Thyroid gland (tissue), 4 donors: ENCODE data around the gene ARTN.

ENCODE experiments used
- POLR2A ChIP-seq, 2 donors: fragments of 450-650 bp; IDR thresholded peaks; one replicate each; pipeline ENCODE4 v1.6.1; 2017; ENCODE audit warnings: antibody characterized with exemption in 2 of 2, mild to moderate bottlenecking in 2 of 2, moderate library complexity in 1 of 2
- TF ChIP-seq, protein P1 (sequence below), 6 experiments: fragments of 200-600 bp in 3 of 6; fragments of 450-650 bp in 3 of 6; sonication (generic) in 3 of 6; IDR thresholded peaks; one replicate each; pipeline ENCODE4 v1.5.1; 2016 to 2019; ENCODE audit warnings: antibody characterized with exemption in 6 of 6, mild to moderate bottlenecking in 2 of 6, inconsistent platforms in 1 of 6, moderate library complexity in 1 of 6

- TF ChIP-seq, protein P1, sequence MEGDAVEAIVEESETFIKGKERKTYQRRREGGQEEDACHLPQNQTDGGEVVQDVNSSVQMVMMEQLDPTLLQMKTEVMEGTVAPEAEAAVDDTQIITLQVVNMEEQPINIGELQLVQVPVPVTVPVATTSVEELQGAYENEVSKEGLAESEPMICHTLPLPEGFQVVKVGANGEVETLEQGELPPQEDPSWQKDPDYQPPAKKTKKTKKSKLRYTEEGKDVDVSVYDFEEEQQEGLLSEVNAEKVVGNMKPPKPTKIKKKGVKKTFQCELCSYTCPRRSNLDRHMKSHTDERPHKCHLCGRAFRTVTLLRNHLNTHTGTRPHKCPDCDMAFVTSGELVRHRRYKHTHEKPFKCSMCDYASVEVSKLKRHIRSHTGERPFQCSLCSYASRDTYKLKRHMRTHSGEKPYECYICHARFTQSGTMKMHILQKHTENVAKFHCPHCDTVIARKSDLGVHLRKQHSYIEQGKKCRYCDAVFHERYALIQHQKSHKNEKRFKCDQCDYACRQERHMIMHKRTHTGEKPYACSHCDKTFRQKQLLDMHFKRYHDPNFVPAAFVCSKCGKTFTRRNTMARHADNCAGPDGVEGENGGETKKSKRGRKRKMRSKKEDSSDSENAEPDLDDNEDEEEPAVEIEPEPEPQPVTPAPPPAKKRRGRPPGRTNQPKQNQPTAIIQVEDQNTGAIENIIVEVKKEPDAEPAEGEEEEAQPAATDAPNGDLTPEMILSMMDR (IDR thresholded peaks at IDR 0.05), result no peak
- no peak for TF ChIP-seq POLR2A (IDR thresholded peaks at IDR 0.05)
Observed at GRCh38 chr1:43976045-43976444, 42.4 kb downstream of the ARTN start.
